Mesodermal cell (in vitro differentiated cells): ENCODE results near the gene TEAD1.

Source experiments
- H3K27ac ChIP-seq: 2 replicates; pipeline ENCODE4 v1.7.0; 2013; ENCODE audit warnings: mild to moderate bottlenecking, low read depth, low read length, moderate library complexity; ENCODE audit not compliant: severe bottlenecking
- H3K36me3 ChIP-seq: 2 replicates; pipeline ENCODE4 v1.7.1; 2013; ENCODE audit warnings: mild to moderate bottlenecking, low read length, moderate library complexity; ENCODE audit not compliant: control insufficient read depth, insufficient read depth
- H3K4me1 ChIP-seq: one replicate; pipeline ENCODE4 v1.7.1; 2013; ENCODE audit warnings: mild to moderate bottlenecking, low read length; ENCODE audit not compliant: insufficient read depth, control insufficient read depth, poor library complexity, severe bottlenecking
- H3K4me3 ChIP-seq: 2 replicates; pipeline ENCODE4 v1.7.0; 2013; ENCODE audit warnings: low read length, control low read depth, mild to moderate bottlenecking; ENCODE audit not compliant: insufficient read depth, poor library complexity, severe bottlenecking; ENCODE audit errors: extremely low read depth
- H3K9me3 ChIP-seq: 2 replicates; pipeline ENCODE4 v1.7.1; 2013; ENCODE audit warnings: mild to moderate bottlenecking, low read length, moderate library complexity; ENCODE audit not compliant: control insufficient read depth
- WGBS, 2 experiments: methylation state at CpG; one replicate each; pipeline ENCODE4 v1.1.5; 2013; ENCODE audit warnings: missing lambda C conversion rate in 2 of 2; ENCODE audit not compliant: insufficient coverage in 2 of 2; 5-methylcytosine and 5-hydroxymethylcytosine counted together

TEAD1 gene

GRCh38 chr11:12848413-12848812, 174.2 kb downstream of the TEAD1 start:
- Histone ChIP-seq H3K4me3 (no peak overlapping the region), H3K36me3 (peaks cover 37% of the 10 kb centered on the region), H3K27ac (no peak overlapping the region), H3K9me3 (no peaks in the 10 kb centered on the region), H3K4me1 (peaks cover 35% of the 10 kb centered on the region)
- 100% methylated on average over 1 to 2 of the region's 3 CpGs for WGBS, 2 experiments

- no peak overlapping the region for H3K4me3 ChIP-seq
- H3K9me3 ChIP-seq: no peaks in the 10 kb centered on the region
- H3K4me1 ChIP-seq: peaks cover 27% of the 10 kb centered on the region
- WGBS, 2 experiments: no CpG with 5 or more reads among the region's 1 CpG
- H3K27ac ChIP-seq: peak overlapping the region; percentile 33
- H3K36me3 ChIP-seq: peaks cover 57% of the 10 kb centered on the region
These were observed 179.1 kb downstream of the TEAD1 start for GRCh38 chr11:12853325-12853651.

DNA sequence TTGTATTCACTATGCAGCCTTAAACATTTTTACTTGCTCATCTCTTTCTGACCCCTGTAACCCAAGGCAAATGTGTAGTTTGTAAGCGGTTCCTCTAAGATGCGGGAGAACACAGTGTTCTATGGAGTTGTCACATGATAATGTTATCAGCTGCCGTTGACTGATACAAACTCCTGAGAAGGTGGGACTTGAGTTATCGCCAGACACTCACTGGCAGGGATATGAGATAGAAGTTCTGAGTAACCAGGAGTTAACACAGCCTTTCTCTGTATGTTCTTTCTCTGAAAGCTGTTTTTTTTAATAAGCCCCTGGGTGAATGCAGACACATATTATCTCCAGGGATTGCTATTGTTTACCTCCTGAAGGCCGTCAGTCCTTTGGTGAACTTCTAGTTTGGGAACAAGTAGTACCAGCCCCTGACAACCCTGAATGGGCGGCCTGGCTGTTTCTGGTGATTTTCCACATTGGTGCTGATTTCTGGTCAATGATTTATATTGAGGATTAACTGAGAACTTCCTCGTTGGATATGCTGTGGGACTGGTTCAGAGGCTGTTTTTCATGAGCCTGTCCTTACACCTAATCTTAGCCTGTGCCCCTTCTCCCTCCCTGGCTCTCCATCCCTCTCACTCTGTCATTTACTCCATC, 179.6 kb downstream of the TEAD1 start:
- WGBS, 2 experiments: 60 to 70% methylated on average over 6 of the region's 7 CpGs
- H3K4me3 ChIP-seq: no peak overlapping the region
- H3K27ac ChIP-seq: peak overlapping the region; percentile 37
- H3K36me3 ChIP-seq: peaks cover 57% of the 10 kb centered on the region
- H3K9me3 ChIP-seq: no peaks in the 10 kb centered on the region
- H3K4me1 ChIP-seq: peaks cover 27% of the 10 kb centered on the region

DNA sequence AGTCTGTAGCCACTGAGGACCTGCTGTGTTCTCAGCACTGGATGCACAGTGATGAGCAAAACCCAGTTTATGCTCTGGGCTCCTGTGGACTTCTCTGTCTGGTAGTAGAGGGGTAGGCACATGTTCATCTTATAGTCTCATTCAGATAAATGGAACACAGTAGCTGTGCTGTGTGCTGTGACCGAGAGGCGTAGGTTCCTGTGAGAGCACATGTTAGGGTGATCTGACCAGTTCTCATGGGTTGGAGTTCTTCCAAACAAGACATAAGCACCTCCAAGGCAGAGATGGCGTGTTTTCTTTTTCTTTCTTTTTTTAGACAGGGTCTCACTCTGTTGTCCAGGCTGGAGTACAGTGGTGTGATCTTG, 180.1 kb downstream of the TEAD1 start:
- peaks cover 30% of the 10 kb centered on the region for H3K4me1 ChIP-seq
- H3K27ac ChIP-seq: no peak overlapping the region

GRCh38 chr11:12854829-12855228, 180.6 kb downstream of the TEAD1 start:
- Histone ChIP-seq H3K36me3 (peaks cover 51% of the 10 kb centered on the region), H3K4me3 (no peak overlapping the region), H3K4me1 (peaks cover 35% of the 10 kb centered on the region), H3K9me3 (no peaks in the 10 kb centered on the region), H3K27ac (no peak overlapping the region)
- 100% methylated on average over 1 of the region's 3 CpGs for WGBS, 2 experiments

More for the DNA sequence above, 180.1 kb downstream of the TEAD1 start:
- 94% methylated on average over 2 of the region's 3 CpGs for WGBS, 2 experiments
- Histone ChIP-seq H3K4me3 (no peak overlapping the region), H3K9me3 (no peaks in the 10 kb centered on the region), H3K36me3 (peaks cover 55% of the 10 kb centered on the region)

- H3K36me3 ChIP-seq: peaks cover 37% of the 10 kb centered on the region
- no peak overlapping the region for H3K27ac ChIP-seq
- no peaks in the 10 kb centered on the region for H3K9me3 ChIP-seq
- peaks cover 50% of the 10 kb centered on the region for H3K4me1 ChIP-seq
- 95 to 100% methylated on average over 2 to 3 of the region's 3 CpGs for WGBS, 2 experiments
- H3K4me3 ChIP-seq: no peak overlapping the region
These were observed 182.1 kb downstream of the TEAD1 start for GRCh38 chr11:12856338-12856737.

- H3K4me1 ChIP-seq: peaks cover 49% of the 10 kb centered on the region
- H3K27ac ChIP-seq: peak overlapping the region; percentile 8
- WGBS, 2 experiments: 93 to 94% methylated on average over 5 of the region's 5 CpGs
- H3K4me3 ChIP-seq: no peak overlapping the region
- H3K9me3 ChIP-seq: no peaks in the 10 kb centered on the region
- H3K36me3 ChIP-seq: peaks cover 31% of the 10 kb centered on the region
These were observed 183.4 kb downstream of the TEAD1 start for GRCh38 chr11:12857572-12857971.

- Histone ChIP-seq H3K27ac (no peak overlapping the region), H3K9me3 (no peaks in the 10 kb centered on the region), H3K4me1 (peaks cover 71% of the 10 kb centered on the region), H3K36me3 (peaks cover 24% of the 10 kb centered on the region), H3K4me3 (no peak overlapping the region)
- WGBS, 2 experiments: 100% methylated on average over 2 of the region's 3 CpGs
These were observed 185.8 kb downstream of the TEAD1 start for GRCh38 chr11:12859872-12860657.

DNA sequence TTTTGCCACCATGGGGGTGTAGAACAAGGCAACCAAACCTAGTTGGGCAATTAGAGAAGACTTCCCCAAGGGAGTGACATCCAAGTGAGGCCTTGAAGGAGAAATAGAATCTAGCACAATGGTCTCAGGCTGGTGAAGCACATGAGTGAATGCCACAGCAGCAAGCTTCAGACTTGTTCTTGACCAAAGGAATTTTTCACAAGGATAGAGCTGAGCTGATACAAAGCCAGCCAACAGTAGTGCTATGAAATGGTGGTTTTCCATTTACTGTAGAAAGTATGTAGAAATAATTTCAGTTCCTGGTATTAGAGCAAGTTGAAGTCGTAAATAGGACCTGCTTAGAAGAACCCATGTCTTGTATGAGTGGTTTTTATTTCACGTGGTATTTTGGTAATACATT, 186.6 kb downstream of the TEAD1 start:
- 80 to 85% methylated on average over 1 to 2 of the region's 2 CpGs for WGBS, 2 experiments
- Histone ChIP-seq H3K9me3 (no peaks in the 10 kb centered on the region), H3K27ac (peak overlapping the region; percentile 64), H3K4me1 (peaks cover 76% of the 10 kb centered on the region), H3K36me3 (peaks cover 23% of the 10 kb centered on the region), H3K4me3 (no peak overlapping the region)

DNA sequence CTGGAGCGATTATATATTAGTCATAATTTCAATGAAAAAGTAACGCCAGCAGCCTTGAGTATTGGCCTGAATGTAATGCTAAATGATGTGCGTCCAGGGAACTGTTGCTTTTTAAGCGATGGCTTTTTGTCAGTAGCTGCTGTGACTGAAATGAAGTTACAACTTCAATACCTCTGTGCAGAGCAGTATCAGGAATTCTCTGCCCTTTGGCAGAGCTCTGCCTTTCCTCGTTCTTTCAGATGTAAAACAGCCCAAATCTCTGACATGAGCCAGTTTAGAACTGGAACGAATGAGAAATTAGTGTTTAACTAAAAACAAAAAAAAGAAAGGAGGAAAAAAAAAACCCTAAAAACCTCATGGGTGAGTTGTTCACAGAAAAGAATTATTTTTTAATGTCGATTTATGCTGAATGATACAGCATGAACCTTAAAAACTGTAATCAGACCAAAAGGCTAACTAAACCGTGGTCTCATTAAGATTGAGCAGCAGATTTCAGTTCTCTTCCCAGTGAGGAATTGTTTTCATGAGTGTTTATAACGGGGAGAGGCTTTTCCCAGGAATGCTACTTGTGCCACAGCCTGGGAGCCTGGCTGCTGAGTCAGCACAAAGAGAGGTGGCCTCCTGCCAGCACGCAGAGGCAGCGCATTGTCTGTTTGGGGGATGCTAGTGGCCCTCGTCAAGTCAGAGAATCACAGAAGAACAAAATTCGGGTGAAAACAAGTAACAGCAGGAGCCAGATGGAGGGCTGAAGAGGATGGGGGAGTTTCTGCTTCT, 188.7 kb downstream of the TEAD1 start:
- 19 to 30% methylated on average over 6 to 8 of the region's 13 CpGs for WGBS, 2 experiments
- peak overlapping the region; percentile 93 for H3K27ac ChIP-seq
- peaks cover 23% of the 10 kb centered on the region for H3K36me3 ChIP-seq
- H3K9me3 ChIP-seq: no peaks in the 10 kb centered on the region
- H3K4me3 ChIP-seq: no peak overlapping the region
- H3K4me1 ChIP-seq: peaks cover 77% of the 10 kb centered on the region
